HEK293 (cell line): ENCODE data around the gene ZDHHC8.

Experiments used
- CTCF ChIP-seq: fragments of 450-650 bp; formaldehyde crosslinking; IDR thresholded peaks from 2 replicates; pipeline ENCODE4 v1.5.1; 2016; ENCODE audit warnings: missing biosample characterization, missing genetic modification characterization
- ELK4 ChIP-seq: IDR thresholded peaks from 2 replicates; pipeline ENCODE4 v1.6.1; 2011; ENCODE audit warnings: mild to moderate bottlenecking, low read depth, low read length, borderline replicate concordance
- HOXA7 ChIP-seq: sonication (generic); formaldehyde crosslinking; IDR thresholded peaks from 2 replicates; pipeline ENCODE4 v1.8.1; 2022; ENCODE audit warnings: missing genetic modification reagents, borderline replicate concordance
- PRDM1 ChIP-seq: fragments of 450-650 bp; formaldehyde crosslinking; IDR thresholded peaks from 2 replicates; pipeline ENCODE4; 2016; ENCODE audit warnings: missing biosample characterization, missing genetic modification characterization
- RBAK ChIP-seq: fragments of 450-650 bp; formaldehyde crosslinking; IDR thresholded peaks from 2 replicates; pipeline ENCODE4 v1.5.1; 2016; ENCODE audit warnings: missing biosample characterization, missing genetic modification characterization
- ZBTB11 ChIP-seq: fragments of 450-650 bp; formaldehyde crosslinking; conservative IDR thresholded peaks from 2 replicates; pipeline ENCODE4 v1.5.1; 2016; ENCODE audit warnings: low read depth, missing biosample characterization, missing genetic modification characterization
- ZBTB21 ChIP-seq: fragments of 450-650 bp; formaldehyde crosslinking; IDR thresholded peaks from 2 replicates; pipeline ENCODE4 v1.5.1; 2017; ENCODE audit warnings: missing biosample characterization, missing genetic modification characterization
- ZNF140 ChIP-seq: fragments of 450-650 bp; formaldehyde crosslinking; IDR thresholded peaks from 2 replicates; pipeline ENCODE4 v1.5.1; 2016; ENCODE audit warnings: missing biosample characterization, missing genetic modification characterization
- ZNF274 ChIP-seq, 2 experiments: fragments of 200-500 bp in 1 of 2; fragments of 450-650 bp in 1 of 2; sonication (Bioruptor generic) in 1 of 2; formaldehyde crosslinking in 1 of 2; IDR thresholded peaks; 2 replicates each; pipeline versions ENCODE4 v1.5.1 to v1.6.1; 2014 to 2016; ENCODE audit warnings: borderline replicate concordance in 1 of 2, inconsistent platforms in 1 of 2, low read length in 1 of 2, missing biosample characterization in 1 of 2, missing genetic modification characterization in 1 of 2
- ZNF292 ChIP-seq: fragments of 450-650 bp; formaldehyde crosslinking; IDR thresholded peaks from 2 replicates; pipeline ENCODE4 v1.5.1; 2016; ENCODE audit warnings: low read depth, missing biosample characterization, missing genetic modification characterization, borderline replicate concordance
- ZNF350 ChIP-seq: fragments of 450-650 bp; formaldehyde crosslinking; IDR thresholded peaks from 2 replicates; pipeline ENCODE4 v1.5.0; 2017; ENCODE audit warnings: missing biosample characterization, mild to moderate bottlenecking, missing genetic modification characterization
- ZNF645 ChIP-seq: fragments of 450-650 bp; formaldehyde crosslinking; IDR thresholded peaks from 2 replicates; pipeline ENCODE4; 2016; ENCODE audit warnings: missing biosample characterization, missing genetic modification characterization
- ZNF677 ChIP-seq: fragments of 450-650 bp; IDR thresholded peaks from 2 replicates; pipeline ENCODE4 v1.5.0; 2018; ENCODE audit warnings: missing biosample characterization, mild to moderate bottlenecking, missing genetic modification characterization, moderate library complexity
- ZXDB ChIP-seq: fragments of 450-650 bp; formaldehyde crosslinking; IDR thresholded peaks from 2 replicates; pipeline ENCODE4 v1.5.1; 2016; ENCODE audit warnings: missing biosample characterization, missing genetic modification characterization

GRCh38 chr22:20132686-20133246, 1.2 kb downstream of the ZDHHC8 start:
- TF ChIP-seq ZNF292 (tag by site-specific recombination): no peak
- no peak for TF ChIP-seq CTCF
- no peak for TF ChIP-seq ZBTB21 (tag by site-specific recombination)
- TF ChIP-seq ZNF645 (tag by site-specific recombination): no peak
- TF ChIP-seq ZNF274 (IDR thresholded peaks at IDR 0.05; ENCODE audit: low read length): no peak
- no peak for TF ChIP-seq ZNF274 (tag by site-specific recombination; IDR thresholded peaks at IDR 0.05; ENCODE audit: borderline replicate concordance)
- no peak for TF ChIP-seq ELK4
- TF ChIP-seq HOXA7 (CRISPR knock-in tag): no peak
- no peak for TF ChIP-seq ZBTB11 (tag by site-specific recombination)
- TF ChIP-seq PRDM1 (tag by site-specific recombination): no peak
- no peak for TF ChIP-seq ZNF677
- TF ChIP-seq ZNF140: no peak
- no peak for TF ChIP-seq ZXDB (tag by site-specific recombination)
- TF ChIP-seq ZNF350 (tag by site-specific recombination): no peak
- no peak for TF ChIP-seq RBAK (tag by site-specific recombination)
